Upper lobe of right lung (tissue), 1 donor: ENCODE measurements around the gene ETV7. TPM values are rescaled to one million over a fixed set of nuclear protein-coding genes. Genes with fewer than 3 reads are reported as not detected.

Experiments used
- ATAC-seq: fragments of 200-7000 bp; cut with Tn5 transposase; one replicate; pipeline ENCODE4 v1.9.1; 2020; ENCODE audit warnings: mild to moderate bottlenecking, moderate library complexity
- DNase-seq: peaks from one replicate; pipeline ENCODE4 v3.0.0-alpha.2; 2020
- H3K27ac ChIP-seq: fragments of 200-600 bp; one replicate; pipeline ENCODE4 v1.8.0; 2022
- H3K27me3 ChIP-seq: fragments of 200-600 bp; one replicate; pipeline ENCODE4 v1.8.0; 2022; ENCODE audit warnings: mild to moderate bottlenecking
- H3K36me3 ChIP-seq: fragments of 200-600 bp; one replicate; pipeline ENCODE4 v1.8.0; 2022
- H3K4me1 ChIP-seq: fragments of 200-600 bp; one replicate; pipeline ENCODE4 v1.8.0; 2022
- H3K4me3 ChIP-seq: fragments of 200-600 bp; one replicate; pipeline ENCODE4 v1.8.0; 2022; ENCODE audit warnings: mild to moderate bottlenecking
- H3K9me3 ChIP-seq: fragments of 200-600 bp; one replicate; pipeline ENCODE4 v1.8.0; 2022
- intact Hi-C: fragments of 100-400 bp; cut with DNase I; formaldehyde crosslinking; loops from one replicate; pipeline ENCODE4 v1.11.0; 2022
- total RNA-seq: library from RNA; stranded (reverse); fragmentation: NEBNext Ultra II Directional; extraction: Animal tissue kit (Norgen Biotek cat#: 25700); gene quantifications from one replicate; pipeline ENCODE4 v1.2.1, GENCODE V29; 2021
- TF ChIP-seq, protein P1 (sequence below): fragments of 200-600 bp; IDR thresholded peaks from one replicate; pipeline ENCODE4 v1.8.0; 2022; ENCODE audit warnings: antibody characterized with exemption
- donor health status: DM: no; HTN: yes; CAD: no; lungs with severe emphysema.

The ETV7 gene
- total RNA-seq, 1 donor from 2014 or later: 6.3 TPM

- Histone ChIP-seq H3K4me3 (no peak overlapping the region), H3K4me1 (no peaks in the 10 kb centered on the region), H3K36me3 (no peaks in the 10 kb centered on the region), H3K27me3 (no peaks in the 10 kb centered on the region), H3K27ac (no peak overlapping the region), H3K9me3 (no peaks in the 10 kb centered on the region)
- DNase-seq (no peak), ATAC-seq (no peak)
- intact Hi-C loops: no loop called here
- TF ChIP-seq, protein P1, sequence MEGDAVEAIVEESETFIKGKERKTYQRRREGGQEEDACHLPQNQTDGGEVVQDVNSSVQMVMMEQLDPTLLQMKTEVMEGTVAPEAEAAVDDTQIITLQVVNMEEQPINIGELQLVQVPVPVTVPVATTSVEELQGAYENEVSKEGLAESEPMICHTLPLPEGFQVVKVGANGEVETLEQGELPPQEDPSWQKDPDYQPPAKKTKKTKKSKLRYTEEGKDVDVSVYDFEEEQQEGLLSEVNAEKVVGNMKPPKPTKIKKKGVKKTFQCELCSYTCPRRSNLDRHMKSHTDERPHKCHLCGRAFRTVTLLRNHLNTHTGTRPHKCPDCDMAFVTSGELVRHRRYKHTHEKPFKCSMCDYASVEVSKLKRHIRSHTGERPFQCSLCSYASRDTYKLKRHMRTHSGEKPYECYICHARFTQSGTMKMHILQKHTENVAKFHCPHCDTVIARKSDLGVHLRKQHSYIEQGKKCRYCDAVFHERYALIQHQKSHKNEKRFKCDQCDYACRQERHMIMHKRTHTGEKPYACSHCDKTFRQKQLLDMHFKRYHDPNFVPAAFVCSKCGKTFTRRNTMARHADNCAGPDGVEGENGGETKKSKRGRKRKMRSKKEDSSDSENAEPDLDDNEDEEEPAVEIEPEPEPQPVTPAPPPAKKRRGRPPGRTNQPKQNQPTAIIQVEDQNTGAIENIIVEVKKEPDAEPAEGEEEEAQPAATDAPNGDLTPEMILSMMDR: no peak
Measured at GRCh38 chr6:36319821-36320220, 67.6 kb downstream of the ETV7 start.

- TF ChIP-seq, protein P1: no peak
- DNase-seq (no peak), ATAC-seq (no peak)
- Histone ChIP-seq H3K4me3 (no peak overlapping the region), H3K4me1 (no peaks in the 10 kb centered on the region), H3K9me3 (no peaks in the 10 kb centered on the region), H3K27me3 (no peaks in the 10 kb centered on the region), H3K36me3 (no peaks in the 10 kb centered on the region), H3K27ac (no peak overlapping the region)
- intact Hi-C loops: no loop called here
Measured at GRCh38 chr6:36319436-36319762, 68.1 kb downstream of the ETV7 start.

DNA sequence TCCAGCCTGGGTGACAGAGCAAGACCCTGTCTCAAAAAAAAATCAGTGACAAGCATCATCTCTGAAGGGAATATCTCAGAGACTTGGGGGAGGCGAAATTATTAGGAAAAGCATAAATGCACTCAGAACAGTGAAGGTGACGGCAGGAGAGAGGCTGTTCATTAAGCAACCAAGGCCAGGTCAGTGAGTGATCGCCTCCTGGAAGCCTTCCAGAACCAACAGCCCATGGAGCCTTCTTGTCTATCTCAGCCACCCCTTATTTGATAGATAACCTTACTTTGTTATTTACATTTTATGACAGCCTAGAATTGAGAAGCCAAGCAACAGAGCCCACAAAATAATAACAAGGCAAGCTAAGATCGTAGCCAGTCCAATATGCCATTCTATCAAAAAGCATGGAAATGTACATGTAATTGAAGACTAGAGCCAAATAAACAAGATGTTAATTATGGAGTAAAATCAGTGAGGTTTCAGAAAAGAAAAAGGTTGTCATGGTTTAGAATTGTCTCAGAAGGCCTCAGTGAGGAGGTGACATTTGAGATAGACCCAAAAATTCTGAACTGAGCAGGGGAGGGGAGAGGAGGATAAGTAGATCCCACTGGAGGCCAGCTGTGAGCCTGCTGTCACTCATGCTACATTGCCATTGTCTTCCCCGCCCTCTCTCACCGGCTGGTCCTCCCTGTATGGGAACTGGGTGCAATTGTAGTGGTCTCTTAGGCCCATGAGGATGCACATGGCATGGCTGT, 68.6 kb downstream of the ETV7 start:
- intact Hi-C loops: no loop called here
- Histone ChIP-seq H3K4me1 (no peaks in the 10 kb centered on the region), H3K36me3 (no peaks in the 10 kb centered on the region), H3K27ac (no peak overlapping the region), H3K9me3 (no peaks in the 10 kb centered on the region), H3K4me3 (no peak overlapping the region), H3K27me3 (no peaks in the 10 kb centered on the region)
- no peak for DNase-seq
- TF ChIP-seq, protein P1: no peak
- no peak for ATAC-seq

GRCh38 chr6:36317623-36318022, 69.8 kb downstream of the ETV7 start:
- Histone ChIP-seq H3K36me3 (no peaks in the 10 kb centered on the region), H3K4me3 (no peak overlapping the region), H3K9me3 (no peaks in the 10 kb centered on the region), H3K27me3 (no peaks in the 10 kb centered on the region), H3K27ac (no peak overlapping the region), H3K4me1 (no peaks in the 10 kb centered on the region)
- intact Hi-C loops: no loop called here
- DNase-seq: no peak
- TF ChIP-seq, protein P1: no peak
- ATAC-seq: no peak

Other genes with a start within 250 kb of the ETV7 start
- 37.8 TPM for gene BRPF3, start 190.9 kb downstream of the ETV7 start, total RNA-seq
- 0.35 TPM for gene PNPLA1, start 117.6 kb downstream of the ETV7 start, total RNA-seq
- gene BNIP5, start 50.8 kb downstream of the ETV7 start, total RNA-seq: not detected
- not detected for gene PXT1, start 55.2 kb upstream of the ETV7 start, total RNA-seq
- gene KCTD20, start 55.3 kb upstream of the ETV7 start, total RNA-seq: 37.6 TPM
- gene STK38, start 159.8 kb upstream of the ETV7 start, total RNA-seq: 27.8 TPM
- gene SRSF3, start 206.7 kb upstream of the ETV7 start, total RNA-seq: 169 TPM